ENCODE measurements around the gene MTMR2.

DNA sequence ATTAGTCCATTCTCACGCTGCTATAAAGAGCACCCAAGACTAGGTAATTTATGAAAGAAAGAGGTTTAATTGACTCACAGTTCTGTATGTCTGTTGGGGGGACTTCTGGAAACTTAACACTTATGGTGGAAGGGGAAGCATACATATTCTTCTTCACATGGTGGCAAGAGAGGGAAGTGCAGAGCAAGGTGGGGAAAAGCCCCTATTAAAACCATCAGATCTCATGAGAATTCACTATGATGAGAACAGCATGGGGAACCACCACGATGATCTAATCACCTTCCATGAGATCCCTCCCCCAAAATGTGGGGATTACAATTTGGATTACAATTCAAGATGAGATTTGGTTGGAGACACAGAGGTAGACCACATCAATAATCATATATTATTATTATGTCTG lies 107.9 kb downstream of the MTMR2 start:
- TF ChIP-seq, protein P1, sequence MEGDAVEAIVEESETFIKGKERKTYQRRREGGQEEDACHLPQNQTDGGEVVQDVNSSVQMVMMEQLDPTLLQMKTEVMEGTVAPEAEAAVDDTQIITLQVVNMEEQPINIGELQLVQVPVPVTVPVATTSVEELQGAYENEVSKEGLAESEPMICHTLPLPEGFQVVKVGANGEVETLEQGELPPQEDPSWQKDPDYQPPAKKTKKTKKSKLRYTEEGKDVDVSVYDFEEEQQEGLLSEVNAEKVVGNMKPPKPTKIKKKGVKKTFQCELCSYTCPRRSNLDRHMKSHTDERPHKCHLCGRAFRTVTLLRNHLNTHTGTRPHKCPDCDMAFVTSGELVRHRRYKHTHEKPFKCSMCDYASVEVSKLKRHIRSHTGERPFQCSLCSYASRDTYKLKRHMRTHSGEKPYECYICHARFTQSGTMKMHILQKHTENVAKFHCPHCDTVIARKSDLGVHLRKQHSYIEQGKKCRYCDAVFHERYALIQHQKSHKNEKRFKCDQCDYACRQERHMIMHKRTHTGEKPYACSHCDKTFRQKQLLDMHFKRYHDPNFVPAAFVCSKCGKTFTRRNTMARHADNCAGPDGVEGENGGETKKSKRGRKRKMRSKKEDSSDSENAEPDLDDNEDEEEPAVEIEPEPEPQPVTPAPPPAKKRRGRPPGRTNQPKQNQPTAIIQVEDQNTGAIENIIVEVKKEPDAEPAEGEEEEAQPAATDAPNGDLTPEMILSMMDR (IDR thresholded peaks at IDR 0.05 in 4 of 5, conservative IDR thresholded peaks at IDR 0.05 in 1 of 5) = no peak
- no peak for TF ChIP-seq POLR2A (IDR thresholded peaks at IDR 0.05)
